Measurements from ENCODE around the gene DHCR7. TPM values are rescaled to one million over a fixed set of nuclear protein-coding genes. Genes with fewer than 3 reads are reported as not detected.
A peak's percentile ranks its signal among the peaks of the same experiment; 100 is the strongest.

The DHCR7 gene
- total RNA-seq, 1 donor = 58.3 TPM

- no peak overlapping the region for H3K4me3 ChIP-seq (ENCODE audit: insufficient read depth, low read length)
- H3K9me3 ChIP-seq (ENCODE audit: low read depth, low read length) = no peaks in the 10 kb centered on the region
- H3K4me1 ChIP-seq (ENCODE audit: insufficient read depth, low read length) = no peaks in the 10 kb centered on the region
- H2AFZ ChIP-seq (ENCODE audit: low read length) = no peak overlapping the region
- TF ChIP-seq, protein P1, sequence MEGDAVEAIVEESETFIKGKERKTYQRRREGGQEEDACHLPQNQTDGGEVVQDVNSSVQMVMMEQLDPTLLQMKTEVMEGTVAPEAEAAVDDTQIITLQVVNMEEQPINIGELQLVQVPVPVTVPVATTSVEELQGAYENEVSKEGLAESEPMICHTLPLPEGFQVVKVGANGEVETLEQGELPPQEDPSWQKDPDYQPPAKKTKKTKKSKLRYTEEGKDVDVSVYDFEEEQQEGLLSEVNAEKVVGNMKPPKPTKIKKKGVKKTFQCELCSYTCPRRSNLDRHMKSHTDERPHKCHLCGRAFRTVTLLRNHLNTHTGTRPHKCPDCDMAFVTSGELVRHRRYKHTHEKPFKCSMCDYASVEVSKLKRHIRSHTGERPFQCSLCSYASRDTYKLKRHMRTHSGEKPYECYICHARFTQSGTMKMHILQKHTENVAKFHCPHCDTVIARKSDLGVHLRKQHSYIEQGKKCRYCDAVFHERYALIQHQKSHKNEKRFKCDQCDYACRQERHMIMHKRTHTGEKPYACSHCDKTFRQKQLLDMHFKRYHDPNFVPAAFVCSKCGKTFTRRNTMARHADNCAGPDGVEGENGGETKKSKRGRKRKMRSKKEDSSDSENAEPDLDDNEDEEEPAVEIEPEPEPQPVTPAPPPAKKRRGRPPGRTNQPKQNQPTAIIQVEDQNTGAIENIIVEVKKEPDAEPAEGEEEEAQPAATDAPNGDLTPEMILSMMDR (IDR thresholded peaks at IDR 0.05; ENCODE audit: extremely low read depth, low read depth, low read length) = no peak
- no peaks in the 10 kb centered on the region for H3K27me3 ChIP-seq (ENCODE audit: insufficient read depth, low read length)
- DNase-seq (ENCODE audit: insufficient read length, low spot score, missing footprints) = peak; percentile 44
- H3K27ac ChIP-seq (ENCODE audit: low read depth, low read length) = no peak overlapping the region
- H3K36me3 ChIP-seq (ENCODE audit: insufficient read depth, low read length) = no peaks in the 10 kb centered on the region
- no peak overlapping the region for H3K4me2 ChIP-seq (ENCODE audit: insufficient read depth, low read length)
- H3K79me2 ChIP-seq (ENCODE audit: insufficient read depth, low read length) = no peaks in the 10 kb centered on the region
- no peaks in the 10 kb centered on the region for H4K20me1 ChIP-seq (ENCODE audit: insufficient read depth, low read length)
Measured at GRCh38 chr11:71428861-71429435, 19.2 kb downstream of the DHCR7 start.

DNA sequence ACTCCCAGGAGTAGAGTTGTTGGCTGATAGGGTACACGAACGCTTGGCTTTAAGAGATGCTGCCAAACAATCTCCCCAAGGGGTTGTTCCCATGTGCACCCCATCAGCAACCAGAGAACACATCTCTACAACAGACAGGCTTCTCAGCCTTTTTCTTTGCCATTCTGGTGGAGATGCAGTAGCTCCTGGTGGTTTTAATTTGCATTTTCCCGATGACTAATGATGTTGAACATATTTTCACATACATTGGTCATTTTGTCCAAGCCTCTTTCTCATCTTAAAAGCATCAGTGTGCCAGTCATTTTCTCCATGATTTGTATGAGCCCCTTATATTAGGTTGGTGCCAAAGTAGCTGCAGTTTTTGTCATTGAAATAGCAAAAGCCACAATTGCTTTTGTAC, 21.8 kb downstream of the DHCR7 start:
- H4K20me1 ChIP-seq (ENCODE audit: insufficient read depth, low read length) = no peaks in the 10 kb centered on the region
- no peak overlapping the region for H3K4me2 ChIP-seq (ENCODE audit: insufficient read depth, low read length)
- H3K36me3 ChIP-seq (ENCODE audit: insufficient read depth, low read length) = no peaks in the 10 kb centered on the region
- H3K79me2 ChIP-seq (ENCODE audit: insufficient read depth, low read length) = no peaks in the 10 kb centered on the region
- DNase-seq (ENCODE audit: insufficient read length, low spot score, missing footprints) = peak; percentile 43
- H3K4me3 ChIP-seq (ENCODE audit: insufficient read depth, low read length) = no peak overlapping the region
- no peaks in the 10 kb centered on the region for H3K4me1 ChIP-seq (ENCODE audit: insufficient read depth, low read length)
- no peak overlapping the region for H3K27ac ChIP-seq (ENCODE audit: low read depth, low read length)
- TF ChIP-seq, protein P1 (IDR thresholded peaks at IDR 0.05; ENCODE audit: extremely low read depth, low read depth, low read length) = no peak
- no peaks in the 10 kb centered on the region for H3K27me3 ChIP-seq (ENCODE audit: insufficient read depth, low read length)
- H3K9me3 ChIP-seq (ENCODE audit: low read depth, low read length) = no peaks in the 10 kb centered on the region
- no peak overlapping the region for H2AFZ ChIP-seq (ENCODE audit: low read length)

DNA sequence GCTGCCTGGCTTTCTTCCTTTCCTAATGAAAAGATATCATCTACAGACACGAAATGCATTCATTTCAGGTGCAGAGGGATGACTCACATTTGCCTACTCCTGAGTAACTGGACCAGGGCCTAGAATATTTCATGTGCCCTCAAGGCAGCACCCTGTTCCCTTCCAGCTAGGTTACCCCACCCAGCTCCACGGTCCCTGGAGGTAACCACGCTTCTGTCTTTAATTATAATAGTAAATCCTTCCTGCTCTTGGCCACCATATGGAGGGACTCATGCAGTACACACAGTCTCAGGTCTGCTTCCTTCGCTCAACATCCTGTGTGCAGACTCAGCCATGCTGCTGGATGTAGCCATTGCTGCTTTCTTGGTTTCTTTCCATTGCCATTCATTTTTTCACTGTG, 22.3 kb downstream of the DHCR7 start:
- H3K27ac ChIP-seq (ENCODE audit: low read depth, low read length) = no peak overlapping the region
- no peaks in the 10 kb centered on the region for H3K79me2 ChIP-seq (ENCODE audit: insufficient read depth, low read length)
- no peaks in the 10 kb centered on the region for H3K27me3 ChIP-seq (ENCODE audit: insufficient read depth, low read length)
- H3K36me3 ChIP-seq (ENCODE audit: insufficient read depth, low read length) = no peaks in the 10 kb centered on the region
- no peak overlapping the region for H3K4me3 ChIP-seq (ENCODE audit: insufficient read depth, low read length)
- H3K4me1 ChIP-seq (ENCODE audit: insufficient read depth, low read length) = no peaks in the 10 kb centered on the region
- H2AFZ ChIP-seq (ENCODE audit: low read length) = no peak overlapping the region
- H3K9me3 ChIP-seq (ENCODE audit: low read depth, low read length) = no peaks in the 10 kb centered on the region
- no peak overlapping the region for H3K4me2 ChIP-seq (ENCODE audit: insufficient read depth, low read length)
- H4K20me1 ChIP-seq (ENCODE audit: insufficient read depth, low read length) = no peaks in the 10 kb centered on the region
- DNase-seq (ENCODE audit: insufficient read length, low spot score, missing footprints) = no peak
- TF ChIP-seq, protein P1 (IDR thresholded peaks at IDR 0.05; ENCODE audit: extremely low read depth, low read depth, low read length) = no peak

DNA sequence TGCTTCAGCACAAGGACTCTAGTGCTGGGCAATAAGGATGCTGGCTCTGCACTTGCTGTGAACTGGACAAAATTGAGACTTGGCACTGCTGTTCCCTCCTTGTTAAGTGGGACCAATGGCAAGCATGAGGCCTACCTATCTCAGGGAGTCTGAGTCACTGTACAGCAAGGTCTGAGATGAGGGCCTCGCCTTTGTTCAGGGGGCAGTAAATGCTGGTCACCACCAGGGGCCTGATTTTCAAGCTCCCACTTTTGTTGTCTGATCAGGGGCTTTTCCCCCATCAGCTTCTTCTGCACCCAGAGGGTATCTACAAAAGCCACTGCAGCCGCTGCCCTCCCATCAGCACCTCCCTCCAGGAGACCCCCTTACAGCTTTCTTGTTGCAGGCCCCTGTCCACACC, 22.8 kb downstream of the DHCR7 start:
- H3K4me3 ChIP-seq (ENCODE audit: insufficient read depth, low read length) = no peak overlapping the region
- H3K27ac ChIP-seq (ENCODE audit: low read depth, low read length) = no peak overlapping the region
- no peaks in the 10 kb centered on the region for H3K36me3 ChIP-seq (ENCODE audit: insufficient read depth, low read length)
- H3K4me2 ChIP-seq (ENCODE audit: insufficient read depth, low read length) = no peak overlapping the region
- peaks cover 1% of the 10 kb centered on the region for H3K27me3 ChIP-seq (ENCODE audit: insufficient read depth, low read length)
- H3K79me2 ChIP-seq (ENCODE audit: insufficient read depth, low read length) = no peaks in the 10 kb centered on the region
- H3K4me1 ChIP-seq (ENCODE audit: insufficient read depth, low read length) = no peaks in the 10 kb centered on the region
- H3K9me3 ChIP-seq (ENCODE audit: low read depth, low read length) = no peaks in the 10 kb centered on the region
- H4K20me1 ChIP-seq (ENCODE audit: insufficient read depth, low read length) = no peaks in the 10 kb centered on the region
- no peak overlapping the region for H2AFZ ChIP-seq (ENCODE audit: low read length)
- TF ChIP-seq, protein P1 (IDR thresholded peaks at IDR 0.05; ENCODE audit: extremely low read depth, low read depth, low read length) = no peak
- DNase-seq (ENCODE audit: insufficient read length, low spot score, missing footprints) = no peak
